Fibroblast of skin of scalp (primary cell): ENCODE results near the gene ADK.
"Not testable (repeated sequence)": the region's sequence is repeated elsewhere in the genome, so short reads cannot be mapped to it uniquely, and the experiment has no call there.

Experiments
- DNase-seq: peaks from one replicate; pipeline ENCODE4 v3.0.0-alpha.2; 2013

ADK gene

GRCh38 chr10:74498664-74499063 is 347.6 kb downstream of the ADK start:
- DNase-seq: not testable (repeated sequence)

GRCh38 chr10:74500026-74500704 is 349.1 kb downstream of the ADK start:
- DNase-seq: no peak

DNA sequence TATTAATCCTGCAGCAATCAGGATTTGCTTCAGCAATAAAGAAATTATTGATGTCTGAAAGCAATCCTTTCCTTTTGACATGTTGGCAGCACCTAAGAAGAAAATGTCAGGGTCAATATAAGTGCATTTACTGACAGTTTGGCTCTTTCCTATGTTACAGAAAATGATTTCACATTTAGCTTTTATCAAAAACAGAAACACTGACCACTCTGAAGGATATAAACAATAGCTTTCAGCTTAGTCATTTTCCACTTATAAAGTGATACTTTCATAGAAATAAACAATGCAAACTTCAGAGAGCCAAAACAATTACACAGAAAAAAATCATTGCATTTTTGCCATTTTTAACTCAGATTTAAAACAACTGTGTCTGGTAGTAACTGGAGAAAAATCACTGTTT is 349.8 kb downstream of the ADK start:
- DNase-seq: peak; percentile 28

- peak; percentile 68 for DNase-seq
Measured at GRCh38 chr10:74502963-74503608, 352.1 kb downstream of the ADK start.

DNA sequence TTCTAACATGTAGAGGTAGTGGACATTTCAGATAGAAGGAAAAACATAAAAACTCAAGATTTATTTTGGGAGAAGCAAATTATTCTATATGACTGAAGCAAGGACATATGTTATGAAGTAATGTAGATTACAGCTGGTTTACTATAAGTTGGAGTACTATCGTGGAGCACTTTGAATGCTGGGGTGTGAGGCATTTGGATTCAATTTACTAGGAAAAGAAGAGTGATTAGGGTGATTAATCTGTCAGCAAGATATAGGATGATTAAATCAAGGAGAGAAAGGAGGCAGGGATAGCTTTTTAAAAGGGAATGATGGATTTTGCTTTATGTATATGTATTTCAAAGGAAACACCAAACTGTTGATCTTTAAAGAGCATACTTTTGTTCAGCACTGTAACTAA is 356.9 kb downstream of the ADK start:
- DNase-seq: peak; percentile 13

- no peak for DNase-seq
Measured at GRCh38 chr10:74510594-74510993, 359.6 kb downstream of the ADK start.

DNA sequence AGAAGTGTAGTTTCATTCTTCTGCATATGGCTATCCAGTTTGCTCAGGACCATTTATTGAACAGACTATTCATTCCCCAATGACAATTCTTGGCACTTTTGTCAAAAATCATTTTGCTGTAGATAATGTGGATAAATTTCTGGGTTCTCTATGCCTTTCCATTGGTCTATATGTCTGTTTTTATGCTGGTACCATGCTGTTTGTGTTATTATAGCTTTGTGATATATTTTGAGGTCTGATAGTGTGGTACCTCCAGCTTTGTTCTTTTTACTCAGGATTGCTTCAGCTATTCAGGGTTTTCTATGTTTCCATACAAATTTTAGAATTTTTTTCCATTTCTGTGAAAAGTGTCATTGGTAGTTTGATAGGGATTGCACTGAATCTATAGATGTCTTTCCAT is 360.0 kb downstream of the ADK start:
- DNase-seq: no peak

- DNase-seq: no peak
Measured at GRCh38 chr10:74514322-74514721, 363.3 kb downstream of the ADK start.

DNA sequence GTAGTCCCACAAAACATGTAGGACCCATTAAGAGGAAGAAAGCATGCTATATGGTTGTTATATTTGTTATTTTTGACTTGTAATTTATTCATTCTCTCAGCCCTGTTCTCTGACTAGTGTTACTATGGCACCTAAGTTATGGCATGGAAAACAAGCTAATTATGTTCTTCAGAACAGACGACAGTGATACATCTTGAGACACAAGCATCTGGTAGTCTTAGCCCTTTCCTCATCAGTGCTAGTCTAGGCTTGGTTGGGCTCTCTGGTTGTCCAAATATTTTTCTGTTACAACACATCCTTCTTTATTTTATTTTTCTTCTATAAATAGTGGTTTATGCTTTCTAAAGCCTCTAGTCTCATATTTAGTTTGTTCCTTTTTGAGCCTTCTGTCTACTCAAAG is 367.0 kb downstream of the ADK start:
- no peak for DNase-seq

GRCh38 chr10:74521526-74521925 is 370.5 kb downstream of the ADK start:
- no peak for DNase-seq

DNA sequence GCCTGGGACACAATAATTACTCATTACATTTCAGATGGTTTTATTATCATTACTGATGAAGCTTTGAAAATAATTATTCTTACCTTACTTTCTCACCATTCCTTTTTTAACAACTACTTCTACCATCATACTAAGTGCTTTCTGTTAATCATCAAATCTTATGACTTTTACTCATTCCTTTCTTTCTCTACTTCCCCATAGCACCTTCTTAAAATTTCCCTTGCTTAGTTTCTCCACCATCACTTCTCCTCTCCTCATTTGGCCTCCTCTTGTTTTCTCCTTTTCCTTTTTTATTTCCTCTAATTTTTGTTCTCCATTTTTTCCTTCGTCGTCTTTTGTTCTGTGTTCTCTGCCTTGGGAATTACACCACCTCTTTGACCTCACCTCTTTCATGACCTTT is 372.2 kb downstream of the ADK start:
- no peak for DNase-seq

GRCh38 chr10:74525885-74526284 is 374.9 kb downstream of the ADK start:
- DNase-seq: no peak

DNA sequence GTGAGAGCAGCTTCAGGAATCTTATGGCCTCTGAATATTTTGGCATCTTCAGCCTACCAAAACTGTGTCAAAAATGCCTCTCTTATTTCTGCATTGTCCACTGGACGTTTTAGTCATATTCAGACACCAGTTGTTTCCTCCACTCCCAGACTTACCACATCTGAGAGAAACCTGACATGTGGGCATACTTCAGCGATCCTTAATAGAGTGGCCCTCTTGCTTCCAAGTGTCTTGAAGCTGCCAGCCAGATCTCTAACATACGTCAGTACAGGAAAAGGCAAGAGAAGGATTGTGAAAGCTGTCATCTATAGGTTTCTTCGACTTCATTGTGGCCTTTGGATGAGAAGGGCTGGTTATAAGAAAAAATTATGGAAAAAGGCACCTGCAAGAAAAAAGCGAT is 376.6 kb downstream of the ADK start:
- DNase-seq: not testable (repeated sequence)

DNA sequence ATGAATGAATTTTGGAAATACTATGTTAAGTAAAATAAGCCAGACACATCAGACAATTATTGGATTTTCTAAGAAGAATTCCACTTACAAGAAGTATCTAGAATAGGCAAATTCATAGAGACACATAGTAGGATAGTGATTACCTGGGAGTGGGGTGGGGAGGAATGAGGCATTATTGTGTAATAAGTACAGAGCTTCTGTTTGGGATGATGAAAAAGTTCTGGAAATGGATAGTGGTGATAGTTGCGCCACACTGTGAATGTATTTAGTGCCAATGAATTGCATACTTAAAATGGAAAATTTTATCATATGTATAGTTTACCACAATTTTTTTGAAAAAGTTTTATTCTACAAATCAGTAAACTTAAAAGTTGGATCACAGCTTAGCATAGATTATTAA is 378.2 kb downstream of the ADK start:
- DNase-seq: no peak

- no peak for DNase-seq
Measured at GRCh38 chr10:74530981-74531380, 380.0 kb downstream of the ADK start.

- no peak for DNase-seq
Measured at GRCh38 chr10:74539317-74539716, 388.3 kb downstream of the ADK start.

DNA sequence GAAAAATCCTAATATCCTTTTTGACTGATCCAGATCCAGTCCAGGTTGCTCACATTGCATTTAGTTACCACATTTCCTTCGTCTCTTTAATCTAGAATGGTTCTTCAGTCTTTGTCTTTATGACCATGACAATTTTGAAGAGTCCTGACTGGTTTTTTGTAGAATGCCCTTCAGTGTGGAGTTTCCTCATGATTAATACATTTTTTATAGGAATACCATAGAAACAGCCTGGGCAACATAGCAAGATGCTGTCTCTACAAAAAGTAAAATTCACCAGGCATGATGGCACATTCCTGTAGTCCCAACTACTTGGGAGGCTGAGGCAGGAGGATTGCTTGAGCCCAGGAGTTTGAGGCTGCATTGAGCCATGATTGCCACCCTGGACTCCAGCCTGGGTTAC is 390.4 kb downstream of the ADK start:
- no peak for DNase-seq

DNA sequence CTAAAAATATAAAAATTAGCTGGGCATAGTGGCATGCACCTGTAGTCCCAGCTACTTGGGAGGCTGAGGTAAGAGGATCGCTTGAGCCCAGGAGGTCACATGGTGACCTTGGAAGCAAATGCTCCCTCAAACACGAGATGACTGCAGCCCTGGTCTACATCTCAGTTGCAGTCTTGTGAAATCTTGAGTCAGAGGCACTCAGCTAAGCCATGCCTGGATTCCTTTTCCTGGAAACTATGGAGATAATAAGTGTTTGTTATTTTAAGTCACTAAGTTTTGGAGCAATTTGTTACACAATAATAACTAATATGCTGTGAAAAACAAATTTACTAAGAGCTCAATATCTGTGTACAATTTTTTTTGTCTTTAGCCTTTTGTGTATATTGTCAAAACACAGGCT is 391.1 kb downstream of the ADK start:
- DNase-seq: peak; percentile 53

- DNase-seq: peak; percentile 19
Measured at GRCh38 chr10:74543276-74543675, 392.3 kb downstream of the ADK start.

- DNase-seq: no peak
Measured at GRCh38 chr10:74544106-74544505, 393.1 kb downstream of the ADK start.

GRCh38 chr10:74548676-74549075 is 397.7 kb downstream of the ADK start:
- DNase-seq: no peak

DNA sequence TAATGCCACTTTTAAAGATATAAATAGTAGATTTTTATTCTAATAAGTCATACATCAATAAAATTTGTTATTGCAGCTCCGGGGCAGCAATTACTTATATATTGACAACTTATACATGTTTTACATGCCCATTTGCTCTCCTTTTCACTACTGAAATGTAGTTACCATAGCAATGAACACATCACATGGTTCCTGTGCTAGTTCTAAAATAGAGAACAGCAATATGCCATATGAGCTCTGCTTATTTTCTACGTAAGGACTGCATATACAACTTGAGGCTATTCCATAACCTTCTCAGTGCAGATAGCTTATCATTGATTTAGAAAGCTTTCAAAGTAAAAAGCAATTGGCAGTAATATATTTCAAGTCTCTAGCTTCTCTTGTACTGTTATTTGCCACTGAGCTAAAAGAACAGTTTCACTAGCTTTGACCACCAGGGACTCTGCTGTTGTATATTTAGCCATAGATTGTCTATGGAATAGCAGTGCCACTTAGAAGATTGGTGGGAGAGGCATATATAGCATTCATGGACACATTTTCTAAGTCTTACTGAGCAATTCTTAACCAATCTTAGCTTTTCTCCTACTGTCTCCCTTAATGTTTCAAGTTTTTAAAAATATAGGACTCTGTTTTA is 405.2 kb downstream of the ADK start:
- DNase-seq: no peak

GRCh38 chr10:74557098-74557497 is 406.1 kb downstream of the ADK start:
- no peak for DNase-seq

DNA sequence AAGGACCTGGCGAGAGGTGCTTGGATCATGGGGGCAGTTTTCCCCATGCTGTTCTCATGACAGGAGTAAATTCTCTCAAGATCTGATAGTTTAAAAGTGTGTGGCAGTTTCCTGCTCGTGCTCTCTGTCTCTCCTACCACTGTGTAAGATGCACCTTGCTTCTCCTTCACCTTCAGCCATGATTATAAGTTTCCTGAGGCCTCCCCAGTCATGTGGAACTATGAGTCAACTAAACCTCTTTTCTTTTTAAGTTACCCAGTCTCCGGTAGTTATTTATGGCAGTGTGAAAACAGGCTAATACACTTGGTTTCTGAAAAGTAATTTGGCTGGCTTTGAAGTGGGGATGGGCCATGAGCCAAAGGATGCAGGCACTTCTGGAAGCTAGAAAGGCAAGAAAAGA is 407.4 kb downstream of the ADK start:
- no peak for DNase-seq
